Astrocyte of the spinal cord (primary cell): ENCODE measurements around the gene HIVEP1.
A peak's percentile ranks its signal among the peaks of the same experiment; 100 is the strongest.

ENCODE experiments used
- DNase-seq: peaks from one replicate; pipeline ENCODE4 v3.0.0; 2011; ENCODE audit warnings: low read depth, low spot score
- H3K4me3 ChIP-seq: 2 replicates; pipeline ENCODE4 v1.5.1; 2011; ENCODE audit warnings: low read depth, mild to moderate bottlenecking, low read length, moderate library complexity
- CTCF ChIP-seq: IDR thresholded peaks from 2 replicates; pipeline ENCODE4 v1.5.1; 2012; ENCODE audit warnings: low read depth, mild to moderate bottlenecking, low read length, inconsistent platforms
- in situ Hi-C: cut with HindIII; loops from 2 replicates; pipeline ENCODE4 v1.10.0; 2017; ENCODE audit warnings: low sequenced_read_pairs

HIVEP1 gene

GRCh38 chr6:12196326-12196936 is 184.3 kb downstream of the HIVEP1 start:
- peak; percentile 66 for DNase-seq
- no peak for TF ChIP-seq CTCF
- in situ Hi-C loops = no loop called here
- H3K4me3 ChIP-seq = no peak overlapping the region

- TF ChIP-seq CTCF = no peak
- H3K4me3 ChIP-seq = no peak overlapping the region
- no peak for DNase-seq
- in situ Hi-C loops = no loop called here
Measured at GRCh38 chr6:12198851-12199250, 186.7 kb downstream of the HIVEP1 start.

- TF ChIP-seq CTCF = no peak
- in situ Hi-C loops = no loop called here
- H3K4me3 ChIP-seq = no peak overlapping the region
- no peak for DNase-seq
Measured at GRCh38 chr6:12200015-12200564, 188.0 kb downstream of the HIVEP1 start.

- in situ Hi-C loops = no loop called here
- TF ChIP-seq CTCF = no peak
- no peak for DNase-seq
- no peak overlapping the region for H3K4me3 ChIP-seq
Measured at GRCh38 chr6:12200761-12201160, 188.6 kb downstream of the HIVEP1 start.

GRCh38 chr6:12203001-12203400 is 190.9 kb downstream of the HIVEP1 start:
- DNase-seq = peak; percentile 6
- no peak overlapping the region for H3K4me3 ChIP-seq
- in situ Hi-C loops = no loop called here

GRCh38 chr6:12208190-12208589 is 196.1 kb downstream of the HIVEP1 start:
- no peak for DNase-seq

More at GRCh38 chr6:12203001-12203400, 190.9 kb downstream of the HIVEP1 start:
- no peak for TF ChIP-seq CTCF

More at GRCh38 chr6:12208190-12208589, 196.1 kb downstream of the HIVEP1 start:
- no peak overlapping the region for H3K4me3 ChIP-seq
- in situ Hi-C loops = no loop called here
- TF ChIP-seq CTCF = no peak
